ENCODE data around the gene ARHGAP26. TPM values are rescaled to one million over a fixed set of nuclear protein-coding genes. Genes with fewer than 3 reads are reported as not detected.

Gene ARHGAP26
- total RNA-seq, 1 experiment from 2014 or later, result 79.8 TPM

GRCh38 chr5:142881076-142881783 is 111.1 kb downstream of the ARHGAP26 start:
- H3K4me1 Mint-ChIP-seq (ENCODE audit: low read depth, unreplicated experiment), result peaks cover 15% of the 10 kb centered on the region
- H3K36me3 Mint-ChIP-seq (ENCODE audit: insufficient read depth, unreplicated experiment), result peaks cover 47% of the 10 kb centered on the region
- CTCF ChIA-PET, result interaction anchor here (0.9 to 4.8 kb wide), 6 partner anchors 14 to 168 kb away, joined by 3 to 18 read pairs (median 4); no protein-coding TSS in a partner anchor
- Histone ChIP-seq H3K4me3 (ENCODE audit: low read depth, low read length) (no peak overlapping the region), H3K4me1 (peaks cover 17% of the 10 kb centered on the region), H3K9me3 (no peaks in the 10 kb centered on the region), H3K27me3 (replicated peaks; ENCODE audit: control insufficient read depth, insufficient read depth, low read length) (no peaks in the 10 kb centered on the region), H3K36me3 (ENCODE audit: control insufficient read depth, insufficient read depth, low read length) (peaks cover 2% of the 10 kb centered on the region)
- intact Hi-C loops (cut with micrococcal nuclease; ENCODE audit: unreplicated experiment), result loop anchor here (2.0 kb wide), 1 partner anchor 14 kb away; no protein-coding TSS in a partner anchor
- DNase-seq, result no peak
- no peaks in the 10 kb centered on the region for H3K9me3 Mint-ChIP-seq (ENCODE audit: unreplicated experiment)
- POLR2A ChIA-PET, result no interaction called here
- no peak overlapping the region for H3K4me3 Mint-ChIP-seq (ENCODE audit: unreplicated experiment)
- no peaks in the 10 kb centered on the region for H3K27me3 Mint-ChIP-seq (ENCODE audit: insufficient read depth, unreplicated experiment)
- TF ChIP-seq, protein P1, sequence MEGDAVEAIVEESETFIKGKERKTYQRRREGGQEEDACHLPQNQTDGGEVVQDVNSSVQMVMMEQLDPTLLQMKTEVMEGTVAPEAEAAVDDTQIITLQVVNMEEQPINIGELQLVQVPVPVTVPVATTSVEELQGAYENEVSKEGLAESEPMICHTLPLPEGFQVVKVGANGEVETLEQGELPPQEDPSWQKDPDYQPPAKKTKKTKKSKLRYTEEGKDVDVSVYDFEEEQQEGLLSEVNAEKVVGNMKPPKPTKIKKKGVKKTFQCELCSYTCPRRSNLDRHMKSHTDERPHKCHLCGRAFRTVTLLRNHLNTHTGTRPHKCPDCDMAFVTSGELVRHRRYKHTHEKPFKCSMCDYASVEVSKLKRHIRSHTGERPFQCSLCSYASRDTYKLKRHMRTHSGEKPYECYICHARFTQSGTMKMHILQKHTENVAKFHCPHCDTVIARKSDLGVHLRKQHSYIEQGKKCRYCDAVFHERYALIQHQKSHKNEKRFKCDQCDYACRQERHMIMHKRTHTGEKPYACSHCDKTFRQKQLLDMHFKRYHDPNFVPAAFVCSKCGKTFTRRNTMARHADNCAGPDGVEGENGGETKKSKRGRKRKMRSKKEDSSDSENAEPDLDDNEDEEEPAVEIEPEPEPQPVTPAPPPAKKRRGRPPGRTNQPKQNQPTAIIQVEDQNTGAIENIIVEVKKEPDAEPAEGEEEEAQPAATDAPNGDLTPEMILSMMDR (IDR thresholded peaks at IDR 0.05; ENCODE audit: insufficient read depth in 1 of 2, low read depth in 1 of 2, low read length in 1 of 2, severe bottlenecking in 1 of 2, unreplicated experiment in 1 of 2), result no peak
- H3K27ac Mint-ChIP-seq (ENCODE audit: unreplicated experiment), result no peak overlapping the region
- no TSS peak for BruUV-seq (replicated peaks)

DNA sequence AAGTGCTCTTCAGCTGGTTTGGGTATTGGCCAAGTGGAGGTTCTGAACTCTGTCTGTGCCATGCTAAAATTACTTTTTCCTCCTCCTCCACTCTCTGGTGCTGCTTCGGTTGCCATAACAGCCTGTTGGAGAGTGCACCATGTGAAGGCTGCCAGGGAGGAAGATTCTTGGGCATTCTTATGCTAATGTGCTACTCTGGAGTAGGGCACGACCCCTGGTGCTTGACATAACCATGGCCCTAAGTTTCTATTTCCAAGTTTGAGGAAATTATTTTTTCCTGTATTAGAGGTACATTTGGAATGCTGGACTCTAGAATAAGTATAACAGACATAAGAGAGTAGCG is 111.6 kb downstream of the ARHGAP26 start:
- no peak overlapping the region for H3K4me3 ChIP-seq (ENCODE audit: low read depth, low read length)
- Mint-ChIP-seq H3K4me1 (ENCODE audit: low read depth, unreplicated experiment) (peaks cover 15% of the 10 kb centered on the region), H3K4me3 (ENCODE audit: unreplicated experiment) (no peak overlapping the region), H3K27ac (ENCODE audit: unreplicated experiment) (no peak overlapping the region), H3K9me3 (ENCODE audit: unreplicated experiment) (no peaks in the 10 kb centered on the region), H3K27me3 (ENCODE audit: insufficient read depth, unreplicated experiment) (no peaks in the 10 kb centered on the region), H3K36me3 (ENCODE audit: insufficient read depth, unreplicated experiment) (peaks cover 50% of the 10 kb centered on the region)
- TF ChIP-seq, protein P1 (IDR thresholded peaks at IDR 0.05; ENCODE audit: insufficient read depth in 1 of 2, low read depth in 1 of 2, low read length in 1 of 2, severe bottlenecking in 1 of 2, unreplicated experiment in 1 of 2), result no peak
- no peaks in the 10 kb centered on the region for H3K9me3 ChIP-seq
- ChIA-PET CTCF (interaction anchor here (0.8 to 4.8 kb wide), 4 partner anchors 15 to 168 kb away, joined by 3 to 18 read pairs (median 4); no protein-coding TSS in a partner anchor), POLR2A (no interaction called here)
- intact Hi-C loops (cut with micrococcal nuclease; ENCODE audit: unreplicated experiment), result loop anchor here (2.0 kb wide), 1 partner anchor 15 kb away; no protein-coding TSS in a partner anchor
- no TSS peak for BruUV-seq (replicated peaks)
- no peak for DNase-seq
- H3K36me3 ChIP-seq (ENCODE audit: control insufficient read depth, insufficient read depth, low read length), result peaks cover 2% of the 10 kb centered on the region
- peaks cover 22% of the 10 kb centered on the region for H3K4me1 ChIP-seq
- H3K27me3 ChIP-seq (replicated peaks; ENCODE audit: control insufficient read depth, insufficient read depth, low read length), result no peaks in the 10 kb centered on the region

- Histone ChIP-seq H3K27me3 (replicated peaks; ENCODE audit: control insufficient read depth, insufficient read depth, low read length) (no peaks in the 10 kb centered on the region), H3K4me1 (peaks cover 26% of the 10 kb centered on the region), H3K4me3 (ENCODE audit: low read depth, low read length) (no peak overlapping the region), H3K36me3 (ENCODE audit: control insufficient read depth, insufficient read depth, low read length) (peaks cover 2% of the 10 kb centered on the region), H3K9me3 (no peaks in the 10 kb centered on the region)
- Mint-ChIP-seq H3K9me3 (ENCODE audit: unreplicated experiment) (no peaks in the 10 kb centered on the region), H3K4me3 (ENCODE audit: unreplicated experiment) (no peak overlapping the region), H3K4me1 (ENCODE audit: low read depth, unreplicated experiment) (peaks cover 15% of the 10 kb centered on the region), H3K36me3 (ENCODE audit: insufficient read depth, unreplicated experiment) (peaks cover 59% of the 10 kb centered on the region), H3K27me3 (ENCODE audit: insufficient read depth, unreplicated experiment) (no peaks in the 10 kb centered on the region), H3K27ac (ENCODE audit: unreplicated experiment) (no peak overlapping the region)
- no peak for DNase-seq
- CTCF ChIA-PET, result interaction anchor here (0.6 to 4.8 kb wide), 6 partner anchors 8 to 331 kb away, joined by 3 to 18 read pairs (median 4); no protein-coding TSS in a partner anchor
- BruUV-seq (replicated peaks), result no TSS peak
- TF ChIP-seq, protein P1 (IDR thresholded peaks at IDR 0.05; ENCODE audit: insufficient read depth in 1 of 2, low read depth in 1 of 2, low read length in 1 of 2, severe bottlenecking in 1 of 2, unreplicated experiment in 1 of 2), result no peak
- POLR2A ChIA-PET, result no interaction called here
- intact Hi-C loops (cut with micrococcal nuclease; ENCODE audit: unreplicated experiment), result no loop called here
Measured at GRCh38 chr5:142883025-142883424, 112.8 kb downstream of the ARHGAP26 start.
